Muscle of leg (tissue), 11 donors: ENCODE results near the gene MIF4GD. TPM values are rescaled to one million over a fixed set of nuclear protein-coding genes. Genes with fewer than 3 reads are reported as not detected.
"Not testable (repeated sequence)": the region's sequence is repeated elsewhere in the genome, so short reads cannot be mapped to it uniquely, and the experiment has no call there.

ENCODE experiments used
- DNase-seq: peaks from one replicate; pipeline ENCODE4 v3.0.0; 2013
- H3K27ac ChIP-seq: one replicate; pipeline ENCODE4 v1.5.1; 2013; ENCODE audit warnings: mild to moderate bottlenecking, low read length, control low read depth
- H3K27me3 ChIP-seq: one replicate; pipeline ENCODE4 v1.6.1; 2013; ENCODE audit warnings: low read length; ENCODE audit not compliant: control insufficient read depth, insufficient read depth
- H3K36me3 ChIP-seq: one replicate; pipeline ENCODE4 v1.6.1; 2013; ENCODE audit warnings: low read length; ENCODE audit not compliant: control insufficient read depth, insufficient read depth
- H3K4me1 ChIP-seq: one replicate; pipeline ENCODE4 v1.6.1; 2013; ENCODE audit warnings: low read length; ENCODE audit not compliant: control insufficient read depth, insufficient read depth
- H3K4me3 ChIP-seq: one replicate; pipeline ENCODE4 v1.5.1; 2013; ENCODE audit warnings: low read length, control low read depth
- H3K9me3 ChIP-seq: replicated peaks from 2 replicates; pipeline ENCODE4 v1.6.1; 2013; ENCODE audit warnings: low read depth, low read length; ENCODE audit not compliant: control insufficient read depth
- WGBS: methylation state at CpG from one replicate; pipeline ENCODE4 v1.1.5; 2013; ENCODE audit warnings: missing lambda C conversion rate; ENCODE audit not compliant: insufficient coverage; 5-methylcytosine and 5-hydroxymethylcytosine counted together
- polyA plus RNA-seq, 8 donors: library from polyadenylated mRNA; unstranded; fragments of 120-200 nt; gene quantifications; one replicate each; pipeline versions ENCODE4 v1.2.1 to v1.2.3, GENCODE V29; 2013; ENCODE audit warnings: inconsistent platforms in 1 of 8, low replicate concordance in 1 of 8; ENCODE audit not compliant: insufficient read length in 8 of 8, insufficient read depth in 1 of 8
- total RNA-seq: library from RNA; stranded (reverse); fragments of 120-200 nt; gene quantifications from one replicate; pipeline ENCODE4 v1.2.4, GENCODE V29; 2013

Gene MIF4GD
- total and polyA plus RNA-seq, 9 donors = 9.4 to 14.8 (median 12.5) TPM

DNA sequence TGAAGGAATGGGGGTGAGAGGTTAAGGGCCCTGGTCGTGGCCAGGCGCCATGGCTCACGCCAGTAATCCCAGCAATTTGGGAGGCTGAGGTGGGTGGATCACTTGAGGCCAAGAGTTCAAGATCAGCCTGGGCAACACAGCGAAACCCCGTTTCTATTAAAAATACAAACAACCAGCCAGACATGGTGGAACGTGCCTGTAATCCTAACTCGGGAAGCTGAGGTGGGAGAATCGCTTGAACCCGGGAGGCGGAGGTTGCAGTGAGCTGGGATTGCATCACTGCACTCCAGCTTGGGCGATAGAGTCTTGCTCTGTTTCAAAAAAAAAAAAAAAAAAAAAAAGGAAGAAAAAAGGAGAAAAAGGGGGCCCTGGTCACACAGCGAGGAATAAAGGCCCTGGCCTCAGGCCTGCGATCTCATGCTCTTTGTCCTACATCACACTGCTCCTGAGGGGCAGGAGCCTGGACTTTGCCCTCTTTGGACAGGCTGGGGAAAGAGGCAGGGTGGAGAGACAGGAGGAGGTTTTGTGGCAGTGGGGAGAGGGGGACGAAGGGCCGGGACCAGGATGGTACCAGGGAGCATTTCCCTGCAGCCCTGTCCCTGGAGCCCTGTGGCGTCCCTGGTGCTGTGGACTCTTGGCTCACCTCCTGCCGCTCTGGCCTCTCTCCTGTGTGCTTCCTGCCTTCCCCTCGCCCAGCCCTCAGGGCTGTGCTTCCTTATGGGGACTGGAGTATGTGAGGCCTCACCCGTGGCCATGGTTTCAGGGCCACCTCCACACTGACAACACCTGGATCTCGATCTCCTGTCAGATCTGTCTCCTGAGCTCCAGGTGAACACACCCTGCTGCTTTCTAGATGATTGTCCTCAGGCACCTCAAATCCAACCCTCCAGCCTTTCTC, 38.0 kb upstream of the MIF4GD start:
- H3K4me3 ChIP-seq = no peak overlapping the region
- peak overlapping the region; percentile 21 for H3K27ac ChIP-seq
- H3K27me3 ChIP-seq = no peaks in the 10 kb centered on the region
- no peak for DNase-seq
- H3K4me1 ChIP-seq = peaks cover 6% of the 10 kb centered on the region
- H3K36me3 ChIP-seq = no peaks in the 10 kb centered on the region
- H3K9me3 ChIP-seq = no peaks in the 10 kb centered on the region
- 59% methylated on average over 12 of the region's 20 CpGs for WGBS

DNA sequence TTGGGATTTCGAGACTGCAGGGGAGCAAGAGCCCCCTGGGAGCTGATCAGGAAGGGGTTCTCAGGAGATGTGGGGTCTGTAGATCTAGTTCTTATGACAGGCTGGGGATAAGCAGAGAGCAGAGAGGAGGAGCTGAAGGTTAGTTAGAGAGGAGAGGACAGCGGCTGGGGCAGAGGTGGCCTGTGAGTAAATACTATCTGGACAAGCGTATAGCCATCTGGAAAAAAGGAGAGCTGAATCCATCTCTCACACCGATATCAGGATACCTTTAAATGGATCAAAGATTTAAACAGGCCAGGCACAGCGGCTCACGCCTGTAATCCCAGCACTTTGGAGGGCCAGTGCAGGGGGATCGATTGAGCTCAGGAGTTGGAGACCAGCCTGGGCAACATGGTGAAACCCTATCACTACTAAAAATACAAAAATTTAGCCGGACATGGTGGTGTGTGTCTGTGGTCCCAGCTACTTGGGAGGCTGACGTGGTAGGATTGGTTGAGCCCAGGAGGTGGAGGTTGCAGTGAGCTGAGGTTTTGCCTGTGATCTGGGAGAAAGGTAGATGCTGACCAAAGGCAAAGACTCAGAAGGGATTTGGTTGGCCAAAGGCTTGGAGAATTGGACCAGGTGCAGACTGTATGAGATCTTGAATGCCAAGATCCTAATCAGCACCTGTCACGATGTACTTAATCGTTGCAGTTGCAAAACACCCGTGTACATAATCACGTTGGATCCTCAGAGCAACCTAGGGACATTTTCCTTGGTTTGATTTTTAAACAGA, 37.1 kb upstream of the MIF4GD start:
- Histone ChIP-seq H3K4me3 (no peak overlapping the region), H3K27me3 (no peaks in the 10 kb centered on the region), H3K27ac (no peak overlapping the region), H3K9me3 (no peaks in the 10 kb centered on the region), H3K36me3 (no peaks in the 10 kb centered on the region), H3K4me1 (peaks cover 2% of the 10 kb centered on the region)
- WGBS = 72% methylated on average over 9 of the region's 13 CpGs
- DNase-seq = no peak

DNA sequence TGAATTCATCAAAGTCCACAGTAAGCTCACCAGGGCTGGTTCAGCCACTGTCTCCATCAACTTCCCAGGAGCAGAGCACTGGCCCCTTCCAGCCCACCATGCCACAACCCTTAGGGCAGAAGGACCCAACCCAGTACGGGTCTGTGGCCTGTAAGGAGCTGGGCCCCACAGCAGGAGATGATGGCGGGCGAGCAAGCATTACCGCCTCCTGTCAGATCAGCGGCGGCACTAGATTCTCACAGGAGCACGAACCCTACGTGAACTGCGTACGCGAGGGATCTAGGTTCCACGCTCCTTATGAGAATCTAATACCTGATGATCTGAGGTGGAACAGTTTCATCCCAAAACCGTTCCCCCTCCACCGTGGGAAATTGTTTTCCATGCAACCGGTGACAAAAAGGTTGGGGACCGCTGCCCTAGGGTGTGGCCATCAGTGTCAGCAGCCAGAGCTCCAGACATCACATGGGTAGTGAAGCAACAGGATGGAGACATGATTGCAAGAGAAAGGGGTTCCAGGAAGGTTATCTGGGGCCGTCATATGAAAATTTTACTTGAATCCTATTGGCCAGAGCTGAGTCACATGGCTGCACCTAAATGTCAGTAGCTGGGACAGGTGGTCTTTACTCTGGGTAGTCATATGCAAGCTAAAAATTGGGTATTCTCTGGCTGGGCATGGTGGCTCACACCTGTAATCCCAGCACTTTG, 30.6 kb upstream of the MIF4GD start:
- no peak overlapping the region for H3K27ac ChIP-seq
- no peaks in the 10 kb centered on the region for H3K4me1 ChIP-seq
- no peaks in the 10 kb centered on the region for H3K9me3 ChIP-seq
- no peaks in the 10 kb centered on the region for H3K27me3 ChIP-seq
- whole genome bisulfite sequencing = 86% methylated on average over 17 of the region's 17 CpGs
- H3K36me3 ChIP-seq = no peaks in the 10 kb centered on the region
- DNase-seq = no peak
- no peak overlapping the region for H3K4me3 ChIP-seq

DNA sequence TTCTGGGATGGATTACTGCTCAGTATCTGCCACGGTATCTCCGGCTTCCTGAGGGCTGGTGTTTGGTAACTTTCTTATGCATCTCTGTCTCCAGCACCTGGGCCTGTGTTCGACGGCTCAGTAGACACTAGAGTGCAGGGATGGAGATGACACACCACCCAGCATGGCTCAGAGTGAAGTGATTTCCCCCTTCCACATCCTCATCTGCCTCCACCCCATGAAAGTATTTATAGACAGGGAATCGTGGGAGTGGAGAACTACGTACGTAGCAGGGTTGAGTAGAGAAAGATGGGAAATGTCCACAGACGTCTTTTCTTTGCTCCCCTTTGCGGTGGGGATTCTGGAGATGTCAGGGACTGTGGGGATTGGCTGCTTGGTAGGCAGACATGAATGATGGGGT, 30.0 kb upstream of the MIF4GD start:
- Histone ChIP-seq H3K4me3 (no peak overlapping the region), H3K36me3 (no peaks in the 10 kb centered on the region), H3K27me3 (no peaks in the 10 kb centered on the region), H3K9me3 (no peaks in the 10 kb centered on the region), H3K4me1 (no peaks in the 10 kb centered on the region), H3K27ac (no peak overlapping the region)
- DNase-seq = no peak
- WGBS = 66% methylated on average over 4 of the region's 9 CpGs

DNA sequence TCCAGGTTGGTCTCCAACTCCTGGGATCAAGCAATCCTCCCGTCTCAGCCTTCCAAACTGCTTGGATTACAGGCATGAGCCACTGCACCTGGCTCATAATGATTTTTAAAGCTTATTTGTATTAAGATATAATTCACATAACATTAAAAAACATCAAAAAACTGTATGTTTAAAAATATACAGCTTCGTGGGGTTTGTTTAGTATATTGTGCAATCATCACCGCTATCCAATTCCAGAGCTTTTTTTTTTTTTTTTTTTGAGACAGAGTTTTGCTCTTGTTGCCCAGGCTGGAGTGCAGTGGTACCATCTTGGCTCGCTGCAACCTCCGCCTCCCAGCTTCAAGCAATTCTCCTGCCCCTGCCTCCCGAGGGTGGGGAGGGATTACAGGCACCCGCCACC, 29.2 kb upstream of the MIF4GD start:
- Histone ChIP-seq H3K9me3 (no peaks in the 10 kb centered on the region), H3K4me1 (no peaks in the 10 kb centered on the region), H3K4me3 (no peak overlapping the region), H3K27ac (no peak overlapping the region), H3K27me3 (no peaks in the 10 kb centered on the region), H3K36me3 (no peaks in the 10 kb centered on the region)
- DNase-seq = no peak
- WGBS = 83% methylated on average over 2 of the region's 7 CpGs

DNA sequence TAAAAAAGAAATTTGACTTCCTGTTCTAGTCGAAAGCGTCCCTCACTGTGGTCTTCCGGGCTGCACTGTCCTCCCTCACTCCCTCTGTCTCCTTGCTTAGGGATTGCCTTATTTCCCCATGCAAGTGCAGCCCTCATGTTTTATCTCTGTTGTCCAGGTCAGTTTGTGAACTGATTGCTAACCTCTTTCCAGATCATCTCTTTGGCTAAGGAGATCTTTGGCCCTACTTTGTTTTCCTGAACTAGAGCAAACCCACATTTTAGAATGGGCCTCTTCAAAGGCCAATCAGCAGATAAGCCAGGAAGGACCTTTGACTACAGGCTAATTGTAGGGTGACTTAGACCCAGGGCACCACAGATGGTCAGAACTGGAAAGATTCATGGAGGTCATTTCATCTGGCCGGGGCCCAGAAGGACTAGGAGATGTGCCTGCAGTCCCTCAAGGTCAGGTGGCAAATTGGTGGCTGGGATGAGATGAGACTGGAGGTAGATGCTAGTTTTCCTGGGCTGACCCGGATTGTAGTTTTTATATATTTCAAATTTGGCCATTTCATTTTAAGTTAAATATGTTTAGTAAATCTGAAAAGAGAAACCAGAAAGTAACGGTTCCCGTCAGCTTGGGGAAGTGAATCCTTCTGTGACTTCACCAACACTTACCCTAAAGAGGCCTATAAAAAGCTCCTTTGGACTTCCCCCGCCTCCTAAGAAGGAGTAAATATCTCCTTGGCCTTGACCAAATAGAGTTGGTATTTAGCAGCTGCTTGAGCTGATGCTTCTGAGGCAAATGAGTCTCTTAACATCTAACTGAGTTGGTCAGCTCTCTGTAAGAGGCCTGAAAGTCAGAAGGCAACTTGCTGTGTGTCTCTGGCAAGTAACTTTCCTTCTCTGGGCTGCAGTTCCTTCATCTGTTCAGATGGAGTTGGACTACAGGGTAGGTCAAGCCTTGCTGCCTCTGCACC, 24.4 kb upstream of the MIF4GD start:
- no peaks in the 10 kb centered on the region for H3K36me3 ChIP-seq
- no peaks in the 10 kb centered on the region for H3K9me3 ChIP-seq
- no peaks in the 10 kb centered on the region for H3K27me3 ChIP-seq
- no peaks in the 10 kb centered on the region for H3K4me1 ChIP-seq
- no peak overlapping the region for H3K4me3 ChIP-seq
- peak overlapping the region; percentile 50 for H3K27ac ChIP-seq
- 79% methylated on average over 3 of the region's 8 CpGs for WGBS
- DNase-seq = peak; percentile 61

DNA sequence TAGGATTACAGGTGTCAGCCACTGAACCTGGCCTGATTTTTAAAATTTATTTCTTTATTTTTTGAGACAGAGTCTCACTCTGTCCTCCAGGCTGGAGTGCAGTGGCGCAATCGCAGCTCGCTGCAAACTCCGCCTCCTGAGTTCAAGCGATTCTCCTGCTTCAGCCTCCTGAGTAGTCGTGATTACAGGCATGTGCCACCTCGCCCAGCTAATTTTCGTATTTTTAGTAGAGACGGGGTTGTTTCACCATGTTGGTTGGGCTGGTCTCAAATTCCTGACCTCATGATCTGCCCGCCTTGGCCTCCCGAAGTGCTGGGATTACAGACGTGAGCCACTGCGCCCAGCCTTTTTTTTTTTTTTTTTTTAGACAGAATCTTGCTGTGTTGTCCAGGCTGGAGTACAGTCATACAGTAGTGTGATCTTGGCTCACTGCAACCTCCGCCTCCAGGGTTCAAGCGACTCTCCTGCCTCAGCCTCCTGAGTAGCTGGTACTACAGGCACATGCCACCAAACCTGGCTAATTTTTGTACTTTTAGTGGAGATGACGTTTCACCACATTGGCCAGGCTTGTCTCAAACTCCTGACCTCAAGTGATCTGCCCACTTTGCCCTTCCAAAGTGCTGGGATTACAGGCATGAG, 21.9 kb upstream of the MIF4GD start:
- not testable (repeated sequence) for H3K4me1 ChIP-seq, H3K9me3 ChIP-seq, DNase-seq, H3K27me3 ChIP-seq, H3K27ac ChIP-seq, H3K36me3 ChIP-seq, H3K4me3 ChIP-seq
- WGBS = 69% methylated on average over 8 of the region's 16 CpGs

DNA sequence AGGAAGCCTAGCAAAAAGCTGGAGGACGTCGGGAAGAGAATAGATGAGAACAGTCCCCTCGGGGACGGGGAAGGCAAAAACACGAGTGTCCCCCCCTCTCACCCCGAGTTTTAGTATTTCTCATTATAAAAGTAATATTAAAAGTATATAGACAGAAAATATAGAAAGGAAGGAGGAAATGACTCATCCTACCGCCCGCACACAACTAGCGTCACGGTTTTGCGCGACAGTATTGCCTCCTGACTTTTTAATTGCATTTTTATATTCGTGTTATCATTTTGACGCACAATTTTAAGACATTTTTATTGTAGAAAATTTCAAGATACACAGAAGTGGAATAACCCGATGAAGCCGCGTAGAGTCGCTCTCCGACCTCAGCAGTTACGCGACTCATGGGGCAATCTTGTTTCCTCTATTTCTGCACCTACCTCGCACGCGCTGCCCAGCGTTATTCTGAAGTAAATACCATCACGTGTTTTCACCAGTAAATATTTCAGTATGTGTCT, 18.9 kb upstream of the MIF4GD start:
- peak; percentile 71 for DNase-seq
- peak overlapping the region; percentile 94 for H3K4me3 ChIP-seq
- no peaks in the 10 kb centered on the region for H3K9me3 ChIP-seq
- WGBS = 2% methylated on average over 9 of the region's 26 CpGs
- H3K36me3 ChIP-seq = peaks cover 10% of the 10 kb centered on the region
- H3K27me3 ChIP-seq = no peaks in the 10 kb centered on the region
- peaks cover 7% of the 10 kb centered on the region for H3K4me1 ChIP-seq
- peak overlapping the region; percentile 97 for H3K27ac ChIP-seq
